ENCODE data around the gene SLC19A1. TPM values are rescaled to one million over a fixed set of nuclear protein-coding genes. Genes with fewer than 3 reads are reported as not detected.

Gene SLC19A1
- total and polyA plus RNA-seq, 8 donors, result 2.9 to 23.3 (median 5.3) TPM

- Histone ChIP-seq H3K4me1 (peaks cover 6 to 39% (median 23%) of the 10 kb centered on the region in 4 donors), H3K9me3 (no peaks in the 10 kb centered on the region), H3K27ac (peak overlapping the region in 3 of 5 donors; percentile 52 to 84 (median 72)), H3K36me3 (no peaks in the 10 kb centered on the region), H3K27me3 (peaks cover 0 to 24% (median 0%) of the 10 kb centered on the region in 3 donors), H3K4me3 (no peak overlapping the region)
- intact Hi-C loops (cut with DNase I; ENCODE audit: low total_unique reads), result no loop called here
- no peak for DNase-seq
- 85 to 90% (median 89%) methylated on average over 23 to 35 of the region's 35 CpGs for WGBS, 5 donors
- TF ChIP-seq POLR2A (IDR thresholded peaks at IDR 0.05) (no peak), CTCF (IDR thresholded peaks at IDR 0.05) (no peak), EP300 (IDR thresholded peaks at IDR 0.05) (no peak), POLR2AphosphoS5 (IDR thresholded peaks at IDR 0.05) (no peak)
Measured at GRCh38 chr21:45551783-45552695, 9.8 kb upstream of the SLC19A1 start.

GRCh38 chr21:45551316-45551715 is 9.1 kb upstream of the SLC19A1 start:
- TF ChIP-seq POLR2AphosphoS5 (IDR thresholded peaks at IDR 0.05), result no peak
- TF ChIP-seq POLR2A (IDR thresholded peaks at IDR 0.05), result no peak
- no peak for TF ChIP-seq CTCF (IDR thresholded peaks at IDR 0.05)
- no peak for TF ChIP-seq EP300 (IDR thresholded peaks at IDR 0.05)
- DNase-seq, result peak in 1 of 2 donors; percentile 68
- Histone ChIP-seq H3K36me3 (no peaks in the 10 kb centered on the region), H3K9me3 (no peaks in the 10 kb centered on the region), H3K4me1 (peaks cover 6 to 36% (median 21%) of the 10 kb centered on the region in 4 donors), H3K27me3 (peaks cover 0 to 21% (median 0%) of the 10 kb centered on the region in 3 donors), H3K4me3 (no peak overlapping the region), H3K27ac (peak overlapping the region in 4 of 5 donors; percentile 44 to 84 (median 62))
- intact Hi-C loops (cut with DNase I; ENCODE audit: low total_unique reads), result no loop called here
- WGBS, 5 donors, result 42 to 59% (median 49%) methylated on average over 8 of the region's 8 CpGs

GRCh38 chr21:45550522-45551210 is 8.4 kb upstream of the SLC19A1 start:
- 40 to 55% (median 46%) methylated on average over 15 to 17 of the region's 17 CpGs for WGBS, 5 donors
- DNase-seq, result no peak
- Histone ChIP-seq H3K9me3 (no peaks in the 10 kb centered on the region), H3K36me3 (no peaks in the 10 kb centered on the region), H3K27me3 (peaks cover 0 to 15% (median 0%) of the 10 kb centered on the region in 3 donors), H3K27ac (peak overlapping the region in 4 of 5 donors; percentile 44 to 84 (median 62)), H3K4me1 (peaks cover 3 to 30% (median 17%) of the 10 kb centered on the region in 4 donors), H3K4me3 (no peak overlapping the region)
- intact Hi-C loops (cut with DNase I; ENCODE audit: low total_unique reads), result no loop called here
- no peak for TF ChIP-seq POLR2AphosphoS5 (IDR thresholded peaks at IDR 0.05)
- no peak for TF ChIP-seq EP300 (IDR thresholded peaks at IDR 0.05)
- no peak for TF ChIP-seq CTCF (IDR thresholded peaks at IDR 0.05)
- TF ChIP-seq POLR2A (IDR thresholded peaks at IDR 0.05), result no peak
